ENCODE results near the gene CCNB2.

DNA sequence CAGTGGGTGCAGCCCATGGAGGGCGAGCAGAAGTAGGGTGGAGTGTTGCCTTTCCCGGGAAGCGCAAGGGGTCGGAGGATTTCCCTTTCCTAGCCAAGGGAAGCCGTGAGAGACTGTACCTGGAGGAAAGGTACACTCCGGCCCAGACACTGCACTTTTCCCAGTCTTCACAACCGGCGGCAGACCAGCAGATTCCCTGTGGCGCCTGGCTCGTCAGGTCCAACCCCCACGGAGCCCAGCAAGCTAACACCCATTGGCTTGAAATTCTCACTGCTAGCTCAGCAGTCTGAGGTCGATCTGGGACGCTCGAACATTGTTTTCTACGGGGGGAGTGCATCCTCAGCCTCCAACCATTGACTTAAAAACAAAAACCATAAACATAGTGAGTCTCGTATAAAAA, 26.5 kb downstream of the CCNB2 start:
- TF ChIP-seq, protein P1, sequence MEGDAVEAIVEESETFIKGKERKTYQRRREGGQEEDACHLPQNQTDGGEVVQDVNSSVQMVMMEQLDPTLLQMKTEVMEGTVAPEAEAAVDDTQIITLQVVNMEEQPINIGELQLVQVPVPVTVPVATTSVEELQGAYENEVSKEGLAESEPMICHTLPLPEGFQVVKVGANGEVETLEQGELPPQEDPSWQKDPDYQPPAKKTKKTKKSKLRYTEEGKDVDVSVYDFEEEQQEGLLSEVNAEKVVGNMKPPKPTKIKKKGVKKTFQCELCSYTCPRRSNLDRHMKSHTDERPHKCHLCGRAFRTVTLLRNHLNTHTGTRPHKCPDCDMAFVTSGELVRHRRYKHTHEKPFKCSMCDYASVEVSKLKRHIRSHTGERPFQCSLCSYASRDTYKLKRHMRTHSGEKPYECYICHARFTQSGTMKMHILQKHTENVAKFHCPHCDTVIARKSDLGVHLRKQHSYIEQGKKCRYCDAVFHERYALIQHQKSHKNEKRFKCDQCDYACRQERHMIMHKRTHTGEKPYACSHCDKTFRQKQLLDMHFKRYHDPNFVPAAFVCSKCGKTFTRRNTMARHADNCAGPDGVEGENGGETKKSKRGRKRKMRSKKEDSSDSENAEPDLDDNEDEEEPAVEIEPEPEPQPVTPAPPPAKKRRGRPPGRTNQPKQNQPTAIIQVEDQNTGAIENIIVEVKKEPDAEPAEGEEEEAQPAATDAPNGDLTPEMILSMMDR (IDR thresholded peaks at IDR 0.05; ENCODE audit: control extremely low read depth in 1 of 3, insufficient read depth in 1 of 3, low read depth in 1 of 3, low read length in 3 of 3) = no peak
- TF ChIP-seq EZH2 (IDR thresholded peaks at IDR 0.05; ENCODE audit: low read depth, low read length, severe bottlenecking) = no peak
